BJ (cell line): ENCODE measurements around the gene TOM1. TPM values are rescaled to one million over a fixed set of nuclear protein-coding genes. Genes with fewer than 3 reads are reported as not detected.

Experiments
- CTCF ChIA-PET: fragments of 350-600 bp; formaldehyde crosslinking; extraction: SDS; loops from one replicate; lab custom pipeline; 2021; ENCODE audit warnings: antibody characterized with exemption, inconsistent platforms; lab: Yijun Ruan, JAX
- POLR2A ChIA-PET: fragments of 300-600 bp; sonication (Branson Sonifier 250); formaldehyde crosslinking; extraction: SDS; loops from one replicate; lab custom pipeline; 2021; ENCODE audit warnings: antibody characterized with exemption; lab: Charles Lee
- DNase-seq: peaks from one replicate; pipeline ENCODE4 v3.0.0-alpha.2; 2011; ENCODE audit warnings: low read depth
- H3K27me3 ChIP-seq: 2 replicates; pipeline ENCODE4 v1.6.0; 2011; ENCODE audit warnings: low read length; ENCODE audit not compliant: control insufficient read depth, insufficient read depth
- H3K36me3 ChIP-seq: 2 replicates; pipeline ENCODE4 v1.5.1; 2011; ENCODE audit warnings: low read length; ENCODE audit not compliant: control insufficient read depth, insufficient read depth
- H3K4me3 ChIP-seq: 2 replicates; pipeline ENCODE4 v1.5.1; 2011; ENCODE audit warnings: low read depth, mild to moderate bottlenecking, control low read depth, low read length
- CTCF ChIP-seq: IDR thresholded peaks from 2 replicates; pipeline ENCODE4 v1.5.1; 2011; ENCODE audit warnings: low read depth, mild to moderate bottlenecking, control low read depth, inconsistent platforms, low read length, moderate library complexity; ENCODE audit not compliant: insufficient read depth
- polyA plus RNA-seq: library from polyadenylated mRNA; depleted of rRNA; stranded (reverse); fragments of >200 nt; gene quantifications from 2 replicates; pipeline ENCODE4 v1.2.3, GENCODE V29; 2011

The TOM1 gene
- polyA plus RNA-seq, 1 experiment = 124 TPM

GRCh38 chr22:35380537-35381423 is 81.1 kb downstream of the TOM1 start, which contains the start of gene HMOX1:
Gene HMOX1 (plus strand): TSS chr22:35381096. CDS start chr22:35381174, 78 bp downstream.
- H3K36me3 ChIP-seq = peaks cover 8% of the 10 kb centered on the region
- H3K27me3 ChIP-seq = no peaks in the 10 kb centered on the region
- peak within 1 kb of the TSS; percentile 59 for H3K4me3 ChIP-seq
- no peak; the same call in 1 of the 2 replicates for TF ChIP-seq CTCF
- DNase-seq = peak; percentile 55
- CTCF ChIA-PET = interaction anchor here (0.7 to 1.8 kb wide), 7 partner anchors 10 to 972 kb away, joined by 3 to 6 read pairs (median 5); no protein-coding TSS in a partner anchor
- POLR2A ChIA-PET = interaction anchor here (0.7 kb wide), 1 partner anchor 812 kb away, joined by 9 read pairs; no protein-coding TSS in a partner anchor

GRCh38 chr22:35381424-35382009 is 81.8 kb downstream of the TOM1 start:
- DNase-seq = no peak
- peaks cover 10% of the 10 kb centered on the region for H3K36me3 ChIP-seq
- no peak for TF ChIP-seq CTCF
- ChIA-PET CTCF (interaction anchor here (0.6 to 1.8 kb wide), 5 partner anchors 9 to 254 kb away, joined by 3 to 6 read pairs (median 3); no protein-coding TSS in a partner anchor), POLR2A (interaction anchor here (0.6 kb wide), 1 partner anchor 10 kb away, joined by 8 read pairs; no protein-coding TSS in a partner anchor)
- H3K27me3 ChIP-seq = no peaks in the 10 kb centered on the region
- H3K4me3 ChIP-seq = peak overlapping the region; percentile 59

GRCh38 chr22:35383679-35384071 is 84.0 kb downstream of the TOM1 start:
- H3K27me3 ChIP-seq = no peaks in the 10 kb centered on the region
- TF ChIP-seq CTCF = no peak
- peaks cover 21% of the 10 kb centered on the region for H3K36me3 ChIP-seq
- POLR2A ChIA-PET = interaction anchor here (0.6 kb wide), 1 partner anchor 28 kb away, joined by 3 read pairs; no protein-coding TSS in a partner anchor
- H3K4me3 ChIP-seq = no peak overlapping the region
- CTCF ChIA-PET = interaction anchor here (1.4 kb wide), 1 partner anchor 26 kb away, joined by 3 read pairs; no protein-coding TSS in a partner anchor
- DNase-seq = no peak

- POLR2A ChIA-PET = interaction anchor here (0.6 kb wide), 1 partner anchor 29 kb away, joined by 3 read pairs; no protein-coding TSS in a partner anchor
Observed at GRCh38 chr22:35384527-35384926, 84.8 kb downstream of the TOM1 start.

More at GRCh38 chr22:35384527-35384926, 84.8 kb downstream of the TOM1 start:
- Histone ChIP-seq H3K27me3 (no peaks in the 10 kb centered on the region), H3K4me3 (no peak overlapping the region), H3K36me3 (peaks cover 23% of the 10 kb centered on the region)
- no peak for TF ChIP-seq CTCF
- DNase-seq = no peak
- CTCF ChIA-PET = interaction anchor here (1.4 to 1.8 kb wide), 2 partner anchors 10 to 27 kb away, joined by 3 to 6 read pairs; no protein-coding TSS in a partner anchor
